Hematopoietic multipotent progenitor cell treated with erythropoietin and hydrocortisone succinate and interleukin-3 and kit ligand, for 8 days (in vitro differentiated cells): Measurements from ENCODE around the gene ZNF423.

Source experiments
- DNase-seq: peaks from one replicate; pipeline ENCODE4 v3.0.0-alpha.2; 2015

Gene ZNF423

GRCh38 chr16:49659356-49659755, 196.6 kb downstream of the ZNF423 start:
- DNase-seq = no peak

DNA sequence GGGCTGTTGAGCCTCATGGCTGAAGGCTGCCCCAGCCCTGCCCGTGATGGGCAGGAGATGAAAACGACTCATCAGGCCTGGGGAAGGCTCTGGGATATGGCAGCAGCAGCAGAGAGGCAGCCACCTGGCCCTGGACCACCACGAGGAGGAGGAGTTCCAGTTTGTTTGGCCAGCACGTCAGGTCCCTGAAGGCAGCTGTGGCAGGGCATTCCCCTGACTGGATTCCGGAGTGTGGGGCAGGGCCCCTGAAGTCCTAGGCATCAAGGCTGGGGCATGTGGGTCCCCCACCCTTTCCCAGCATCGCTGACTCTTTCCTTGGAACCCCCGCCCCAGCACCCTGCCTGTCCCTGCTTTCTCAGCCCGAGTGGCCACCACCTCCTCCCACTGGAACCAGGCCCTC, 197.4 kb downstream of the ZNF423 start:
- no peak for DNase-seq

DNA sequence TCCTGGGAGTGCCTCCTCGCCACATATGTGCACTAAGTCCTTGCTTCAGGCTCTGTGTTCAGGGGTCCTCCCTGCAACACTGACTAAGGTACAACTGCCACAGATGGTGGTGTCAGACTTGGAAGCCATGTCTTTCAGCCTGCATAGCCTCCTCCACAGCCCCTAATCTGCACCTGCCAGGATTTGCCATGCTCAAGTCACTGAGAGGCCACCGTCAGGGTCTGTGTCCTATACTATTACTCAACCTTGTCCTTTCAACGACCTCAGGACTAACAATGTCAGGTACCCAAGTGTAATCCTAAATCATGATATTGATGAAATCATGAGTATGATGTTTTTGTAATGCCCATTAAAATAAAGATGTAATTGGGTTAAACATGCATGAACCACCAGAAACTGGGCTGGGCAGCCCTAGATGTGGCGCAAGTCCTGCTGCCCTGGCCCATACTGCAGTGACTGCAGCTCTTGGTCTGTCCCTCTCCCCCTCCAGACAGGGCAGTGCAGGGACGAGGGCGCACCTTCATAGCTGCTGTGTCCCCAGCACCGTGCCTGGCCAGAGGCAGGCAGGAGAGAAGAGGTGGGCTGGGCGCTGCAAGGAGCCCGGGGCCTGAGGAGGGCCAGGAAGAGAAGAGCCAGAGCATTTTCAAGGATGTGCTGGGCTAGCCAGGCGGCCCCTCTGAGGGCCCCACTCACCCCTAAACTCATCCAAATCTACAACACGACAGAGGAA, 198.0 kb downstream of the ZNF423 start:
- no peak for DNase-seq

- no peak for DNase-seq
These were observed 201.5 kb downstream of the ZNF423 start for GRCh38 chr16:49654425-49654824.

- no peak for DNase-seq
These were observed 202.3 kb downstream of the ZNF423 start for GRCh38 chr16:49653577-49653976.

DNA sequence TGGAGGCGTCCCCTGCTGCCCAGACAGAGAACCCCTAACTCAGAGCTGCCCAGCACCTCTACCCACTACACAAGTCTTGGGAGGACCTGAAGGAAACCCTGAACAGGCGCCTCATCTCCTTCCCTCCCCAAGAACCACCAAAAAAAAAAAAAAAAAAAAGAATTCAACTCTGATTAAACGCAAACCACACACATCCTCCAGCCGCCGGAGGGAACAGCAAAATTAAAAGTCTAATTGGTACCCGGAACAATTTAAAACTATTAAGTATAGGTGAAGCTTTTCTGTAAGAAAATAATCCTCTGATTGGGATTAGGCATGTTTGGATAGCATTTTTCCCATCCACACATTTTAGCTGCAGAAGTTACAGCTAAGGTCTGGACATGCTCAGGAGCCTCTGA, 202.7 kb downstream of the ZNF423 start:
- DNase-seq = no peak

DNA sequence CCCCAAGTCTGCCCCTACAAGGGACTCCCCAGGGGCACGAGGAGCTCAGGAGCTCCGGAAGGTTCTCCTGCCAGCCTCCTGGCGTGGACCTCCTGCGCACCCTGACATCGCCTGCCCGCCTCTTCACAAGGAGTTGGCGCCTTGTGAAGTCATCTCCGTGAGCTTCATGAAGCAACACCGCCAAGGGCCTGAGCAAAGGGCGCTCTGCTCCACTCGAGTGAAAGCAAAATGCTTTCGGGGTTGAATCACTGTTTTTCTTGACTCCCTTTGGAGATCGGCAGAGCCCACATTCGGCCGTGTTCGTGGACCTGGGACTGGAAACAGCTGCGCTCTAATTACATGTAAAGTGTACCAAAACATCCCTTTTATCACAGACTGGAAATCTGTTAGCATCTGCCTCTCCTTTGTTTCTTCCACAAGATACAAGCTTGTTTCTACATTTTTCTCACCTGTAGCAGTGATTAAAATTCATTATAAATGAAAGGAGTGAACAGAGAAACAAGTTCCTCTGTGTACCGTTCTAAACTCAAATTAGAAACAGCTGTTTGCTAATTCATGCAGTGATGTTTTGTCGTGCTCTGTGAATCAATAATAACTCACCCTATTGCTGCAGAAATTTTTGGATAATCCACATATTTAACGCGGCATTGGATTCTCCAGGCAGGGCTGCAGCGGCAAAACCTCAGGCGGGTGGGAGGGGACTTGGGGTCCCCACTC, 203.3 kb downstream of the ZNF423 start:
- no peak for DNase-seq

- DNase-seq = no peak
These were observed 203.9 kb downstream of the ZNF423 start for GRCh38 chr16:49651996-49652395.

DNA sequence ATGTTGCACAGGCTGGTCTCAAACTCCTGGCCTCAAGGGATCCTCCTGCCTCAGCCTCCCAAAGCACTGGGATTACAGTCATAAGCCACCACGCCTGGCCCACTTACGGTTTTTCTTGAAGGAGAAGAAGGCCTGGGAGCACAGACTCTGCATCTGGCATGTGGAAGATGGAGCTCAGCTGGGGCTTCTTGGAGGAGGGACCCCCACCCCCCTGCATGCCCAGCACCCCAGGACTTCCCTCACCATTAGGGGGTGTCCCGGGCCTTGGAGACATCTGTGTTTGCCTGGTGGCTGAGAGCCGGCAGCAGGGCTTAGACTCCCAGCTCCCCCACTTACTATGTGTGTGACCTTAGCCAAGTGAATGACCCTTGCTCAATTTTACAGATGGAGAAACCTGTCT, 204.7 kb downstream of the ZNF423 start:
- DNase-seq = no peak

DNA sequence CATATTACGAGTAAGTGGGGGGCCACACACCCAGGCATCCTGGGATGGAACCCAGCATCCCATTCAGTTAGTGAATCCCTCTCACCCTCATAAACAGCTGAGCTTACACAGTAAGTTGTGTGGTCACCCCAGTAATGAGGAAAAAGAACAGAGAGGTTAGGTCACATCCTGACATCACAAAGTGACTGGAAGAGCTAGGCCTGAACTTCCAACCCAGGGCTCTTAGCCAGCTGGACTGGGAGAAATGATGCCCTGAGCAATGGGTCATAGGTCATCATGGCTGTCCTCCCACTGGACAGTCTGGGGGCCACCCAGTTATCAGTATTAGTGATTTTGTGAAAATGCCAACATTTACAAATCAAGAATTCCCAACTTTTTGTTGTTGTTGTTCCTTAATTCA, 205.3 kb downstream of the ZNF423 start:
- DNase-seq = no peak

DNA sequence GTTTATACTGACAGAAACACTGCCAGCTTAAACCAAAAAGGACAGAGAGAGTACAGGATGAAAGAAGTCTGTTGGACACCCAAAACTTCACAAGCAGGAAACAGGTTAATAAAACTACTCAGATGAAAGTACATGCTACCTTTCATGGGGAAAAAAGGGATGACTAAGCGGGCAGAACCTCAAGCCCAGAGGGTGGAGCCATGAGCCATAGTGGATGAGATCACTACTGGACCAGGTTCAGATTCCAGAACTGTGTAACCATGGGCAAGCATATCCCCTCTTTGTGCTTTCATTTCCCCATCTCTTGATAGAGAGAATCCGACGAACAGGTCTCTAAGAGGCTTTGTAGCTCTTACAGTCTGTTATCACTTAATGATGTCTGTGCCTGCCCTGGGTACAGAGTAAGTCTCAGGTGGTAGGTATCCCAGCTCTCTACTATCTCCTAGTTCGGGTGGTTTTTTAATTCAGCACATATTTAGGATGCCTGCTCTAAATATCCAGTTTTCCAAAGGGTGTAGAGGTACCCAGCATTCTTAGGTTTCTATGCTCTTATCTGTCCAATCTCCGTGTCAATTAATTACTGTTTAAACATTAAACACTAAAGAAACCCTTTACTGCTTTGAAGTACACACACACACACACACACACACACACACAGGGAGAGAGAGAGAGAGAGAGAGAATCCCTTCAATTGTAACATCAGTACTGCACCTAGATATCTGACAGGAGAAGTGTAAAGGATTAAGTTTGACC, 206.7 kb downstream of the ZNF423 start:
- no peak for DNase-seq

DNA sequence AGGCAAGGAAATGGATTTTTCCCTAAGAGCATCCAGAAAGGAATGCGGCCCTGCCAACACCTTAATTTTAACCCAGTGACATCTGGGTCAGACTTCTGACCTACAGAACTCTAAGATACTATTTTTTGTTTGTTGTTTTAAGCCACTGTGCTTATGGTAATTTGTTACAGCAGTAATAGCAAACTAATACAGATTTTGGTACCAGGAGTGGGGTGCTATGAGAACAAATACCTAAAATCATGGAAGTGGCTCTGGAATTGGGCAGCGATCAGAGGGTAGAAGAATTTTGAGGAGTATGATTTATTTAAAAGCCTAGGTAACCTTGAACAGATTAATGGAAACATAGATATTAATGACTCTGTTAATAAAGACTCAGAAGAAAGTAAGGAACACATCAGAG, 208.2 kb downstream of the ZNF423 start:
- no peak for DNase-seq

DNA sequence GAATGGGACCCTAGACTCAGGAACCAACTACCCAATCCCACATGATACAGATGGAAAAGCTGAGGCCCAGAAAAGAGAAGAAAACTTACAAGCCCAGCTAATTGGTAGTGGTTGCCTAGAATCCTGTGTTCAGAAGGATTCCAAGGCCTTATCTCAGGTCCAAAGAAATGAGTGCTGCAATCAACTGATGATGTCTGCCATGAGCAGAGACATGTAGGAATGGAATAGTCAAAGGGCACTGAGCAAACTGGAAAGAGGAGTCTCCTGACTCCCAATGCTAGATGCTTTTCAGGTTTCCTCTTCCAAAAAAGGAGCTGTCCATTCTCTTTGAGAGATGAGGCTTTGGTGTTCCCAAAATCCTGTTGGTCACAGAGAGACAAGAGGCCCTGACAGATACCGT, 210.6 kb downstream of the ZNF423 start:
- DNase-seq = no peak

DNA sequence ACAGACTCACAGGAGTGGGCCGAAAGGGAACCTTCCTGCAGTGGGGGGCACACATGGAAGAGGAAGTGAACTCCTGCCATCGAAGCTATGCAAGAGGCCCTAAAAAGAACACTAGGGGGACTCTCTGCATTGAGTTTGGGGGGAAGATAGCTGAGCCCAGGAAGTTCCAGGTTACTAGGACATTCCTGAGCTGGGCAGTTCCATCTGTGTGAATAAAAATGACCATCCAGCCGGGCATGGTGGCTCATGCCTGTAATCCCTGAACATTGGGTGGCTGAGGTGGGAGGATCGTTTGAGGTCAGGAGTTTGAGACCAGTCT, 211.8 kb downstream of the ZNF423 start:
- DNase-seq = no peak

- DNase-seq = no peak
These were observed 212.3 kb downstream of the ZNF423 start for GRCh38 chr16:49643429-49644144.

DNA sequence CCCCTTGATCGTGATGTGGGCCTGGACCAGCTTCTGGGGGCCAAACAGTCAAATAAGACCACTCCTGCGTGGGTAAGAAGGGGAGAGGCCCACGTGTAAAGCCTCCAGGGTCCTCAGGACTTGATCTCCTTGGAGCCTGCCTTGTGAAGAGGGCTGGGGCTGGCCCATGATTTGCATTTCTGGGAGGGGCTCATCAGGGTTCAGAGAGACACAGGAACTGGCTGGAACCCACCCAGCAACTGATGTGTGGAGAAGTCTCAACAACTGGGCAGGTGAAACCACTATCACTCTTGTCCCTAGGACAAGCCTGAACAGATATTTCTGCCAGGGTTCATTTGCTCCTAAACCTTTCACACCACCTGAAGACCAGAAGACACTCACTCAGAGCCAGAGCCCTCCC, 214.7 kb downstream of the ZNF423 start:
- no peak for DNase-seq

- no peak for DNase-seq
These were observed 215.3 kb downstream of the ZNF423 start for GRCh38 chr16:49640581-49640980.

DNA sequence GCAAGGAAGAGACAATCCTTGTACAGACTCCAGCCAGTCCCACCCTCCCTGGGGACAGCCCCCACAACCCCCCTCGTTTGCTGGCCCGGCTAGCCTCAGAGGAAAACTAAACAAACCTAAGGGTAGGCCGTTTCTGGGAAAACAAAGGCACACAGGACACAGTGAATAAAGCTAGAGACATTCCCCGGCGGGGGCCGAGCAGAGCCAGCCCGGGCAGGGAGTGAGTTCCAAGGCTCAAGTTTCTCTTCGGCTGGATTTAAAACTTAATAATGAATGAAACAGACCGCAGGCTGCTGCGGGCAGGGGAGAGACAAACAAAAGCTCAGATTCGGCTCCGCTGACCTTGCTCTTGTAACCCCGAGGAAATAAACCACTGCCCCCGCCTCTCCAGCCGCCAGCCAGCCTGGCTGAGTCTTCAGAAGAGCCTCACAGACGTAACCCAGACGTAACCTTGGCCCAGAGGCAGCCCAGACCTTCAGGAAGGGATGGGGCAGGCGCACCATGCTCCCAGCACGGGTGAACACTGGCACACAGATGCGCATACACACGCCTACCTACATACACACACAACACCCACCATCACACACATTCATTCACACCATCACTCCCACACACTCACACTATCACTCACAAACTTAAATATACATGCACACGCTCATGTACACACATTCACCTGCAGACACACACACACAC, 216.0 kb downstream of the ZNF423 start:
- no peak for DNase-seq

GRCh38 chr16:49638673-49639610, 217.0 kb downstream of the ZNF423 start:
- DNase-seq = no peak

DNA sequence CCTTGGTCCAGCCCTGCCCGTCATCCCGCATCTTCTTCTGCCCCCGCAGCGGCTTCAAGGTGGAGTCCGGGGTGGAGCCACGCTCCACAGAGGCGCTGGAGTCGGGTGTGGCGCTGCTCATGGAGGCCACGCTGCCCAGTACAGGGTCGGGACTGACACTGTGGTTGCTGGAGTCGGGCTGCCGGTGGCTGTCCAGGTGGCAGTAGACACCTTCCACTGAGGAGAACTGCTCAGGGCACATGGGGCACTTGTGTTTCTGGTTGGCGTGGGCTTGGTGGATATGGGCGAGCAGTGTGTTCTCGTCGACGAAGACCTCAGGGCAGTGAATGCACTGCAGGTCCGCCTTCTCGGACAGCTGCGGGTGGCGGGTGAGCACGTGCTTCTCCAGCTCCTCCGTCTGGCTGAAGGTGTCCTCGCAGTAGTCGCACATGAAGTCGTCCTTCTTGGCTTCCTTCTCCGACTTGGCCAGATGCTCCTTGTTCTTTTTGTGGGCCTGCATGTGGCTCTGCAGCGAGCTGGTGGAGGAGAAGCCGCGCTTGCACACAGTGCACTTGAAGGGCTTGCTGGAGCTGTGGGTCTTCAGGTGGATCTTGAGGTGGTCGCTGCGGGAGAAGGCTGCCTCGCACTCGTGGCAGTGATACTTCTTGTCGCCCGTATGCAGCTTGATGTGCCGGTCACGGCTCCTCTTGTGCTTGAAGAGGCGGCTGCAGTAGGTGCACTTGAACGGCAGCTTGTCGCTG, 217.8 kb downstream of the ZNF423 start:
- DNase-seq = no peak

DNA sequence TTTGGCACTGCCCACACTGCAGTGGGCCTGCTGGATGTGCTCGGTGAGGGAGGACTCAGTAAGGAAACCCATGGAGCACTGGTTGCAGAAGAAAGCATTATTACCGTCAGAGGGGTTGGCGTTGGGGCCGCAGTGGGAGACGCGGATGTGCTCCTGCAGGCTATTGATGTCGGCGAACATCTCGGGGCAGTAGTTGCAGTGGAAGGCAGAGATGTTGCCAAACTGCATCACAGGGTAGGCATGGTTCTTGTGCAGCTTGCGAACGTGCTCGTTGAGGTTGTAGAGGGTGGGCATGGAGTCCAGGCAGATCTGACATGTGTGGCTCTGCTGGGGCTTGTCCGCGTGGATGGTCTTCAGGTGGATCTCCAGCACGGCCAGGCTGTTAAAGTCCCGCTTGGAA, 218.4 kb downstream of the ZNF423 start:
- DNase-seq = no peak
